Calu3 (cell line): ENCODE data around the gene CDH2. TPM values are rescaled to one million over a fixed set of nuclear protein-coding genes. Genes with fewer than 3 reads are reported as not detected.

Experiments
- BruUV-seq: library from RNA; stranded (reverse); fragments of 400-500 nt; replicated peaks from 2 replicates; lab custom pipeline; 2021; lab: Mats Ljungman, UMichigan
- CTCF ChIA-PET: fragments of 300-600 bp; sonication (Branson Sonifier 250); formaldehyde crosslinking; loops from one replicate; lab custom pipeline; 2022; ENCODE audit warnings: antibody characterized with exemption; lab: Charles Lee
- DNase-seq: peaks from one replicate; pipeline ENCODE4 v3.0.0; 2022
- H3K27ac Mint-ChIP-seq: one replicate; pipeline ENCODE4 v1.8.0; 2022; ENCODE audit warnings: mixed read lengths; ENCODE audit not compliant: unreplicated experiment
- H3K27me3 Mint-ChIP-seq: one replicate; pipeline ENCODE4 v1.8.0; 2022; ENCODE audit warnings: mixed read lengths; ENCODE audit not compliant: unreplicated experiment
- H3K36me3 Mint-ChIP-seq: one replicate; pipeline ENCODE4 v1.8.0; 2022; ENCODE audit warnings: mild to moderate bottlenecking, moderate library complexity, mixed read lengths; ENCODE audit not compliant: insufficient read depth, unreplicated experiment
- H3K4me1 Mint-ChIP-seq: one replicate; pipeline ENCODE4 v1.8.0; 2022; ENCODE audit warnings: mild to moderate bottlenecking, low read depth, mixed read lengths; ENCODE audit not compliant: unreplicated experiment
- H3K4me3 Mint-ChIP-seq: one replicate; pipeline ENCODE4 v1.8.0; 2022; ENCODE audit warnings: mild to moderate bottlenecking, low read depth, moderate library complexity, mixed read lengths; ENCODE audit not compliant: unreplicated experiment
- H3K9me3 Mint-ChIP-seq: one replicate; pipeline ENCODE4 v1.8.0; 2022; ENCODE audit warnings: low read depth, mixed read lengths; ENCODE audit not compliant: unreplicated experiment
- CTCF ChIP-seq: fragments of 200-600 bp; IDR thresholded peaks from one replicate; pipeline ENCODE4 v1.8.0; 2022; ENCODE audit warnings: antibody characterized with exemption; ENCODE audit not compliant: unreplicated experiment
- intact Hi-C: fragments of 100-400 bp; cut with micrococcal nuclease; formaldehyde crosslinking; loops from one replicate; pipeline ENCODE4 v1.10.0; 2022; ENCODE audit not compliant: unreplicated experiment
- total RNA-seq: library from RNA; stranded (reverse); gene quantifications from 2 replicates; pipeline ENCODE4 v1.2.3, GENCODE V29; 2022

Gene CDH2
- total RNA-seq, 1 experiment from 2014 or later = 2.3 TPM

- Mint-ChIP-seq H3K27ac (no peak overlapping the region), H3K9me3 (no peaks in the 10 kb centered on the region), H3K36me3 (no peaks in the 10 kb centered on the region), H3K4me1 (peaks cover 23% of the 10 kb centered on the region), H3K27me3 (no peaks in the 10 kb centered on the region), H3K4me3 (no peak overlapping the region)
- TF ChIP-seq CTCF = no peak
- no peak for DNase-seq
- intact Hi-C loops = loop anchor here (10.0 kb wide), 1 partner anchor 241 kb away; no protein-coding TSS in a partner anchor
- CTCF ChIA-PET = no interaction called here
- BruUV-seq = no TSS peak
Measured at GRCh38 chr18:28015671-28016070, 161.3 kb downstream of the CDH2 start.

GRCh38 chr18:28013066-28013465 lies 163.9 kb downstream of the CDH2 start:
- H3K36me3 Mint-ChIP-seq = no peaks in the 10 kb centered on the region
- no peak overlapping the region for H3K27ac Mint-ChIP-seq
- DNase-seq = no peak
- no peaks in the 10 kb centered on the region for H3K9me3 Mint-ChIP-seq
- H3K4me1 Mint-ChIP-seq = peaks cover 10% of the 10 kb centered on the region
- no TSS peak for BruUV-seq
- intact Hi-C loops = loop anchor here (5.0 to 10.0 kb wide), 3 partner anchors 99 to 238 kb away; no protein-coding TSS in a partner anchor
- no peak overlapping the region for H3K4me3 Mint-ChIP-seq
- CTCF ChIA-PET = no interaction called here
- H3K27me3 Mint-ChIP-seq = no peaks in the 10 kb centered on the region
- TF ChIP-seq CTCF = peak; percentile 23

- DNase-seq = no peak
- intact Hi-C loops = loop anchor here (5.0 to 10.0 kb wide), 3 partner anchors 100 to 238 kb away; no protein-coding TSS in a partner anchor
- H3K4me1 Mint-ChIP-seq = peaks cover 10% of the 10 kb centered on the region
- H3K4me3 Mint-ChIP-seq = no peak overlapping the region
- CTCF ChIA-PET = no interaction called here
- no peaks in the 10 kb centered on the region for H3K9me3 Mint-ChIP-seq
- no peaks in the 10 kb centered on the region for H3K27me3 Mint-ChIP-seq
- TF ChIP-seq CTCF = no peak
- H3K27ac Mint-ChIP-seq = no peak overlapping the region
- no TSS peak for BruUV-seq
- H3K36me3 Mint-ChIP-seq = no peaks in the 10 kb centered on the region
Measured at GRCh38 chr18:28012336-28012735, 164.6 kb downstream of the CDH2 start.

GRCh38 chr18:28009589-28009988 lies 167.3 kb downstream of the CDH2 start:
- Mint-ChIP-seq H3K4me1 (peaks cover 10% of the 10 kb centered on the region), H3K4me3 (no peak overlapping the region), H3K9me3 (no peaks in the 10 kb centered on the region), H3K27me3 (no peaks in the 10 kb centered on the region), H3K27ac (no peak overlapping the region), H3K36me3 (no peaks in the 10 kb centered on the region)
- no TSS peak for BruUV-seq
- no peak for TF ChIP-seq CTCF
- DNase-seq = no peak
- intact Hi-C loops = no loop called here
- CTCF ChIA-PET = interaction anchor here (0.6 kb wide), 1 partner anchor 491 kb away, joined by 3 read pairs; no protein-coding TSS in a partner anchor
